Dendritic cell treated with granulocyte-macrophage colony-stimulating factor and Interleukin-4, amounts not matched to agents 40 ng/mL and 50 ng/mL, for 4 days (primary cell): Measurements from ENCODE around the gene ALPK3.

ENCODE experiments used
- H3K27ac Mint-ChIP-seq: one replicate; pipeline ENCODE4 v1.8.0; 2022; ENCODE audit warnings: mild to moderate bottlenecking, mixed read lengths
- H3K27me3 Mint-ChIP-seq: one replicate; pipeline ENCODE4 v1.8.0; 2022; ENCODE audit warnings: mild to moderate bottlenecking, mixed read lengths
- H3K36me3 Mint-ChIP-seq: one replicate; pipeline ENCODE4 v1.8.0; 2022; ENCODE audit warnings: low read depth, mixed read lengths
- H3K4me1 Mint-ChIP-seq: one replicate; pipeline ENCODE4 v1.8.0; 2022; ENCODE audit warnings: low read depth, mixed read lengths
- H3K4me3 Mint-ChIP-seq: one replicate; pipeline ENCODE4 v1.8.0; 2022; ENCODE audit warnings: mild to moderate bottlenecking, moderate library complexity, mixed read lengths
- H3K9me3 Mint-ChIP-seq: one replicate; pipeline ENCODE4 v1.8.0; 2022; ENCODE audit warnings: mixed read lengths
- intact Hi-C: fragments of 100-400 bp; cut with micrococcal nuclease; formaldehyde crosslinking; loops from one replicate; pipeline ENCODE4 v1.15.0; 2022

Gene ALPK3

GRCh38 chr15:84816694-84817465 lies at the start of gene ALPK3:
TSS of gene ALPK3 (plus strand) at chr15:84817356. CDS start at chr15:84817453, 97 bp downstream.
- H3K36me3 Mint-ChIP-seq, result peaks cover 11% of the 10 kb centered on the region
- intact Hi-C loops, result no loop called here
- H3K27me3 Mint-ChIP-seq, result peaks cover 16% of the 10 kb centered on the region
- peaks cover 42% of the 10 kb centered on the region for H3K4me1 Mint-ChIP-seq
- peak within 1 kb of the TSS; percentile 88 for H3K27ac Mint-ChIP-seq
- H3K9me3 Mint-ChIP-seq, result no peaks in the 10 kb centered on the region
- no peak within 1 kb of the TSS for H3K4me3 Mint-ChIP-seq

- H3K27me3 Mint-ChIP-seq, result no peaks in the 10 kb centered on the region
- H3K36me3 Mint-ChIP-seq, result peaks cover 63% of the 10 kb centered on the region
- peak overlapping the region; percentile 35 for H3K27ac Mint-ChIP-seq
- intact Hi-C loops, result loop anchor here (10.0 kb wide), 1 partner anchor 177 kb away; no protein-coding TSS in a partner anchor
- no peak overlapping the region for H3K4me3 Mint-ChIP-seq
- H3K9me3 Mint-ChIP-seq, result no peaks in the 10 kb centered on the region
- peaks cover 58% of the 10 kb centered on the region for H3K4me1 Mint-ChIP-seq
These were observed 45.1 kb upstream of the ALPK3 start for GRCh38 chr15:84772031-84772430.

- peak overlapping the region; percentile 35 for H3K27ac Mint-ChIP-seq
- H3K27me3 Mint-ChIP-seq, result no peaks in the 10 kb centered on the region
- H3K9me3 Mint-ChIP-seq, result no peaks in the 10 kb centered on the region
- intact Hi-C loops, result loop anchor here (10.0 kb wide), 1 partner anchor 178 kb away; no protein-coding TSS in a partner anchor
- peaks cover 58% of the 10 kb centered on the region for H3K36me3 Mint-ChIP-seq
- H3K4me3 Mint-ChIP-seq, result no peak overlapping the region
- H3K4me1 Mint-ChIP-seq, result peaks cover 58% of the 10 kb centered on the region
These were observed 44.7 kb upstream of the ALPK3 start for GRCh38 chr15:84772467-84772866.

- Mint-ChIP-seq H3K27ac (peak overlapping the region; percentile 80), H3K27me3 (no peaks in the 10 kb centered on the region), H3K4me3 (no peak overlapping the region), H3K9me3 (no peaks in the 10 kb centered on the region), H3K36me3 (peaks cover 58% of the 10 kb centered on the region), H3K4me1 (peaks cover 55% of the 10 kb centered on the region)
- intact Hi-C loops, result loop anchor here (10.0 kb wide), 1 partner anchor 179 kb away; no protein-coding TSS in a partner anchor
These were observed 43.4 kb upstream of the ALPK3 start for GRCh38 chr15:84773716-84774115.

GRCh38 chr15:84775867-84776449 lies 41.2 kb upstream of the ALPK3 start:
- H3K4me3 Mint-ChIP-seq, result no peak overlapping the region
- H3K27ac Mint-ChIP-seq, result peak overlapping the region; percentile 46
- no peaks in the 10 kb centered on the region for H3K9me3 Mint-ChIP-seq
- peaks cover 51% of the 10 kb centered on the region for H3K36me3 Mint-ChIP-seq
- intact Hi-C loops, result loop anchor here (10.0 kb wide), 1 partner anchor 181 kb away; no protein-coding TSS in a partner anchor
- H3K27me3 Mint-ChIP-seq, result no peaks in the 10 kb centered on the region
- H3K4me1 Mint-ChIP-seq, result peaks cover 42% of the 10 kb centered on the region

- Mint-ChIP-seq H3K4me1 (peaks cover 26% of the 10 kb centered on the region), H3K4me3 (no peak overlapping the region), H3K9me3 (no peaks in the 10 kb centered on the region), H3K27me3 (no peaks in the 10 kb centered on the region), H3K27ac (no peak overlapping the region), H3K36me3 (peaks cover 62% of the 10 kb centered on the region)
- intact Hi-C loops, result loop anchor here (10.0 kb wide), 1 partner anchor 183 kb away; no protein-coding TSS in a partner anchor
These were observed 39.0 kb upstream of the ALPK3 start for GRCh38 chr15:84778194-84778593.

GRCh38 chr15:84780492-84780891 lies 36.7 kb upstream of the ALPK3 start:
- intact Hi-C loops, result no loop called here
- H3K27ac Mint-ChIP-seq, result no peak overlapping the region
- H3K36me3 Mint-ChIP-seq, result peaks cover 76% of the 10 kb centered on the region
- H3K4me3 Mint-ChIP-seq, result no peak overlapping the region
- H3K4me1 Mint-ChIP-seq, result peaks cover 25% of the 10 kb centered on the region
- H3K27me3 Mint-ChIP-seq, result no peaks in the 10 kb centered on the region
- no peaks in the 10 kb centered on the region for H3K9me3 Mint-ChIP-seq

- Mint-ChIP-seq H3K36me3 (peaks cover 78% of the 10 kb centered on the region), H3K27me3 (no peaks in the 10 kb centered on the region), H3K4me3 (no peak overlapping the region), H3K4me1 (peaks cover 33% of the 10 kb centered on the region), H3K27ac (no peak overlapping the region), H3K9me3 (no peaks in the 10 kb centered on the region)
- intact Hi-C loops, result no loop called here
These were observed 35.7 kb upstream of the ALPK3 start for GRCh38 chr15:84781495-84781894.

GRCh38 chr15:84782346-84782745 lies 34.8 kb upstream of the ALPK3 start:
- intact Hi-C loops, result no loop called here
- Mint-ChIP-seq H3K4me1 (peaks cover 38% of the 10 kb centered on the region), H3K9me3 (no peaks in the 10 kb centered on the region), H3K4me3 (no peak overlapping the region), H3K27ac (no peak overlapping the region), H3K27me3 (no peaks in the 10 kb centered on the region), H3K36me3 (peaks cover 81% of the 10 kb centered on the region)

GRCh38 chr15:84783493-84784251 lies 33.5 kb upstream of the ALPK3 start:
- intact Hi-C loops, result no loop called here
- peak overlapping the region; percentile 53 for H3K27ac Mint-ChIP-seq
- no peaks in the 10 kb centered on the region for H3K27me3 Mint-ChIP-seq
- H3K9me3 Mint-ChIP-seq, result no peaks in the 10 kb centered on the region
- H3K4me1 Mint-ChIP-seq, result peaks cover 43% of the 10 kb centered on the region
- peaks cover 83% of the 10 kb centered on the region for H3K36me3 Mint-ChIP-seq
- no peak overlapping the region for H3K4me3 Mint-ChIP-seq

- H3K9me3 Mint-ChIP-seq, result no peaks in the 10 kb centered on the region
- peaks cover 81% of the 10 kb centered on the region for H3K36me3 Mint-ChIP-seq
- H3K4me3 Mint-ChIP-seq, result no peak overlapping the region
- intact Hi-C loops, result no loop called here
- H3K27ac Mint-ChIP-seq, result peak overlapping the region; percentile 53
- peaks cover 40% of the 10 kb centered on the region for H3K4me1 Mint-ChIP-seq
- H3K27me3 Mint-ChIP-seq, result no peaks in the 10 kb centered on the region
These were observed 32.9 kb upstream of the ALPK3 start for GRCh38 chr15:84784262-84784661.

- H3K36me3 Mint-ChIP-seq, result peaks cover 81% of the 10 kb centered on the region
- peak overlapping the region; percentile 53 for H3K27ac Mint-ChIP-seq
- H3K27me3 Mint-ChIP-seq, result no peaks in the 10 kb centered on the region
These were observed 32.1 kb upstream of the ALPK3 start for GRCh38 chr15:84785053-84785452.

GRCh38 chr15:84788500-84788899 lies 28.7 kb upstream of the ALPK3 start:
- no peaks in the 10 kb centered on the region for H3K27me3 Mint-ChIP-seq
- peaks cover 40% of the 10 kb centered on the region for H3K4me1 Mint-ChIP-seq
- peak overlapping the region; percentile 18 for H3K27ac Mint-ChIP-seq
- intact Hi-C loops, result no loop called here
- no peaks in the 10 kb centered on the region for H3K9me3 Mint-ChIP-seq
- no peak overlapping the region for H3K4me3 Mint-ChIP-seq
- H3K36me3 Mint-ChIP-seq, result peaks cover 93% of the 10 kb centered on the region

More at GRCh38 chr15:84785053-84785452, 32.1 kb upstream of the ALPK3 start:
- no peaks in the 10 kb centered on the region for H3K9me3 Mint-ChIP-seq
- intact Hi-C loops, result no loop called here
- no peak overlapping the region for H3K4me3 Mint-ChIP-seq
- H3K4me1 Mint-ChIP-seq, result peaks cover 34% of the 10 kb centered on the region

GRCh38 chr15:84789762-84790161 lies 27.4 kb upstream of the ALPK3 start:
- no peaks in the 10 kb centered on the region for H3K9me3 Mint-ChIP-seq
- no peak overlapping the region for H3K27ac Mint-ChIP-seq
- H3K4me1 Mint-ChIP-seq, result peaks cover 35% of the 10 kb centered on the region
- H3K36me3 Mint-ChIP-seq, result peaks cover 93% of the 10 kb centered on the region
- no peak overlapping the region for H3K4me3 Mint-ChIP-seq
- H3K27me3 Mint-ChIP-seq, result no peaks in the 10 kb centered on the region
- intact Hi-C loops, result no loop called here
